NCI-H1417 treated with DMSO at 0.1 percent for 48 hours (cell line): ENCODE measurements around the gene TP53I13.

Experiments used
- DNase-seq: peaks from one replicate; lab custom pipeline; 2025; lab: John Stamatoyannopoulos, UW

The TP53I13 gene

GRCh38 chr17:29567304-29567553, 1.3 kb upstream of the TP53I13 start:
- DNase-seq, result no peak

- no peak for DNase-seq
These were observed 759 bp upstream of the TP53I13 start for GRCh38 chr17:29567554-29568330.

GRCh38 chr17:29569245-29569950, 897 bp downstream of the TP53I13 start:
- no peak for DNase-seq

DNA sequence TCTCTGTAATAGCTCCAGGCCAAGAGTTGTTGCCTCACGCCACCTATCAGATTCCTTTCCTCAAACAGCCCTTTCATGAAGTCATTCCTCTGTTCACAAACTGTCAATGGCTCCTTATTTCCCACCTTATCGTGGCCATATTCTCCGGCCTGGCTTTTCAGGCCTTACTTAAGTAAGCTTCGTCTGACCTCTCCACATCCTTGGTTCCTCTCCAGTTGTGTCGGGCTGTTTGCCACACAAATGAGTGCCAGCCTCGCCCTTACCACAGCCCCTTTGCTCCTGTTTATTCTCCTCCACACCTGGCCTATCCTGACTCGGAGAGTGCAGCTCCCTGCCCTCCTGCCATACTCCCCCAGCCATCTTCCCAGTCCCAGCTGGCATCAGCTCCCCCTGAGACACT, 2.0 kb downstream of the TP53I13 start:
- DNase-seq, result no peak

DNA sequence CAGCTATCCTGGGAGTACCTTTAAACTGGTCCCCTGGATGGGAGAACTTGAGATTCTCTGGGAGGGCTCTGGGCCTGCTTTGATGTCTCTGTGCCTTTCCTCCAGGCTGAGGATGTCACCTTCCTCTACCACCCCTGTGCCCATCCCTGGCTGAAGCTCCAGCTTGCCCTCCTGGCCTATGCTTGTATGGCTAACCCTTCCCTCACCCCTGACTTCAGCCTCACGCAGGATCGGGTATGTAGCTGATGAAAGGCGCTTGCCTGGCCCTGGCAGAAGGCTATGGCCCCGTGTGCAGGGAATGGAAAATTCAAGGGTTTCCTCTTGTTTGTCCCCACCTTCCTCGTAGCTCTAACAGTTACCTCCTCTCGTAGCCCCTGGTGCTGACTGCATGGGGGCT, 3.0 kb downstream of the TP53I13 start:
- no peak for DNase-seq

DNA sequence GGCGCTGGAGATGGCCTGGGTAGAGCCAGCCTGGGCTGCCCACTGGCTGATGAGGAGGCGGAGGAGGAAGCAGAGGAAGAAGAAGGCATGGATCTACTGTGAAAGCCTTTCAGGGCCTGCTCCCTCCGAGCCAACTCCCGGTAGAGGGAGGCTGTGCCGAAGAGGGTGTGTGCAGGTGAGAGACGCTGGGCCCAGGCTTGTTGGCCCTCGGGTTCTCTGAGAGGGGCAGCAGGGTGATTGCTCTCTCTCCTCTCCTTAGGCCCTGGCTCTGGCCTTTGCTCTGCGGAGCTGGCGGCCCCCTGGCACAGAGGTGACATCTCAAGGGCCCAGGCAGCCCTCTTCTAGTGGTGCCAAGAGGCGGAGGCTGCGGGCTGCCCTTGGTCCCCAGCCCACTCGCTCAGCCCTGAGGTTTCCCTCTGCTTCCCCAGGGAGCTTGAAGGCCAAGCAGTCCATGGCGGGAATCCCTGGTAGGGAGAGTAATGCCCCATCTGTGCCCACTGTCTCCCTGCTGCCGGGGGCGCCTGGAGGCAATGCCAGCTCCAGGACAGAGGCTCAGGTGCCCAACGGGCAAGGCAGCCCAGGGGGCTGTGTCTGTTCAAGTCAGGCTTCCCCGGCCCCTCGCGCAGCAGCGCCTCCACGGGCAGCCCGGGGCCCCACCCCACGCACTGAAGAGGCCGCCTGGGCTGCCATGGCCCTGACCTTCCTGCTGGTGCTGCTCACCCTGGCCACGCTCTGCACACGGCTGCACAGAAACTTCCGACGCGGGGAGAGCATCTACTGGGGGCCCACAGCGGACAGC, 3.6 kb downstream of the TP53I13 start:
- DNase-seq, result no peak

DNA sequence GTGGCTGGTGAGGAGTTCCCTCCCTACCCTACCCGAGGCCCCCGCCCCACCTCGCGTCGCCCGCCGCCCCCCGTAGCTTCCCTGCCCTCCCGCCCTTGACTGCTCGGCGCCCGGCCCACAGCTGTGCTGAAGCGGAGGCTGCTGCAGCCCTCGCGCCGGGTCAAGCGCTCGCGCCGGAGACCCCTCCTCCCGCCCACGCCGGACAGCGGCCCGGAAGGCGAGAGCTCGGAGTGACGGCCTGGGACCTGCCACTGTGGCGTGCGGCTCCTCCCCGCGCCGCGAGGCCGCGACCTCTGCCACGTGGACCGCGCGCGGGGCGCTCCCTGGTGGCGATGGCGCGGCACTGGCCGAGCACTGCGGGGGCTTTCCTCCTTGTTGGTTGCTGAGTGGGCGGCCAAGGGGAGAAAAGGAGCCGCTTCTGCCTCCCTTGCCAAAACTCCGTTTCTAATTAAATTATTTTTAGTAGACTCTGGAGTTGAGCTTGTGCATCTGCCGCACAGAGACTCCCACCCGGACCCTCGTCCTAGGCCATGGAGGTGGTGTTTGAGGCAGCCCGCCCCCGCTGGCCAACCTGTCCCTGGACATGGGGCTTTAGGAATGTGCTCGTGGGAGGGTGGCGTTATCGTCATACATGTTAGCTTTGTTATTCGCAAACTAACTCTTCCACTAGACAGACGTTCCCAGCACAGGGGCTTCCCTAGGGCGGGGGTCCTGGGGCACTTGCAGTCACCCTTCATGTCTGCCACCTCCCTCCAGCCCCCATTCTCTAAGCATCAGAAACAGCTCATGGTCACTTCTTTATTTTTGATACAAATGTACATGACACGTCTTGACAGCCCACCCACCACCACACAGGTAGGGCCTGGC, 4.4 kb downstream of the TP53I13 start:
- no peak for DNase-seq

DNA sequence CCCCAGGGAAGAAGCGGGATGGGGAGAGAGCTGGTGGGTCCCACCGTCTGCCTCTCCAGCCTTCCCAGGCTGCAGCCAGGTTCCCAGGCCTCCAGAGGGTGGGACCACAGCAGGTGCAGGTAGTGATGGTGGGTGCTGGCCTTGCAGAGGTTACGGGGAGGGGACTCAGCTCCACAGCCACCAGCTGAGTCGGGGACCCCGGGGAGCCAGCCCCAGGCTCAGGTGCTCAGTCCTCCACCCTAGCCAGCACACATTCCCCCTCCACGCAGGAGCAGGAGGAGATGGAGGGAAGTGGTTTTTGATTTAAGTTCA, 5.0 kb downstream of the TP53I13 start:
- no peak for DNase-seq

DNA sequence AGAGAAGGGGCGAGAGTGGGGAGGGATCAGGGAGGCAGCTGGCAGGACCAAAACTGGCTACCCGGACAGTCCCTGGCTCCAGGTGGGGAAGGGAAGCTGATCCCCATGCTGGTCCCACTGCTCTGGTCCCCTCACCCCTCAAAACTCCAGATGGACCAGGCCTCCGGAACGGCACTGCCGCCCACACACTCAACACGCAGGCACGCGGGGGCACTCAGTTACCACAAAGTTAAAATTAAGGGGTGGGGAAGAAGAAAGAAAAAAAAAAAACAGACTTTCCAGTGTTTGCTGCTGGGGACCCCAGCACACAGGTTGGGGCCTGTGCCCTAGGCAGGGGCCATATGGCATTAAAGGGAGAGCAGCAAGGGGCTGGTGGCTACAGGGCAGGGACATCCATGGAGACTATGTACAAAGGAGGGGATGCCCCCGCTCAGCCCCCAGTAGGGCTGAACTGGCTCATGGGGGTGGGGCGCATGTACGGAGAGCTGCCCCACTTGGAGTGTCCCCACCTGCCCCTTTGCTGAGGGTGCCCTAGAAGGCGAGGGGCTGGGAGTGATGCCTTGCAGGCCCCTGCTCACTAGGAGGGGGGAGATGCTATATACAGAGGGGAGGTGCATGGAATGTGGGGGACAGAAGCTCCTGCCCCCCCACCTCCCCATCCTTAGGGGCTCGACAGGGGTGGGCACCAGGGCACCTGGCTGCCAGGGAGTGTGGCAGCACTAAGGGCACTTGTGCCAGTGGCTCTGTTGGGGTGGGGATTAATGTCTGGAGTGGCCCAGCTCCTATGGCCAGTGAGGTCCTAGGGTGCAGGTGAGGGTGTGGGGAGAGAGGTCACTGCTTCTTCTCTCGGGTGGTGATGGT, 5.6 kb downstream of the TP53I13 start:
- DNase-seq, result no peak

GRCh38 chr17:29574732-29575510, 6.4 kb downstream of the TP53I13 start:
- no peak for DNase-seq

DNA sequence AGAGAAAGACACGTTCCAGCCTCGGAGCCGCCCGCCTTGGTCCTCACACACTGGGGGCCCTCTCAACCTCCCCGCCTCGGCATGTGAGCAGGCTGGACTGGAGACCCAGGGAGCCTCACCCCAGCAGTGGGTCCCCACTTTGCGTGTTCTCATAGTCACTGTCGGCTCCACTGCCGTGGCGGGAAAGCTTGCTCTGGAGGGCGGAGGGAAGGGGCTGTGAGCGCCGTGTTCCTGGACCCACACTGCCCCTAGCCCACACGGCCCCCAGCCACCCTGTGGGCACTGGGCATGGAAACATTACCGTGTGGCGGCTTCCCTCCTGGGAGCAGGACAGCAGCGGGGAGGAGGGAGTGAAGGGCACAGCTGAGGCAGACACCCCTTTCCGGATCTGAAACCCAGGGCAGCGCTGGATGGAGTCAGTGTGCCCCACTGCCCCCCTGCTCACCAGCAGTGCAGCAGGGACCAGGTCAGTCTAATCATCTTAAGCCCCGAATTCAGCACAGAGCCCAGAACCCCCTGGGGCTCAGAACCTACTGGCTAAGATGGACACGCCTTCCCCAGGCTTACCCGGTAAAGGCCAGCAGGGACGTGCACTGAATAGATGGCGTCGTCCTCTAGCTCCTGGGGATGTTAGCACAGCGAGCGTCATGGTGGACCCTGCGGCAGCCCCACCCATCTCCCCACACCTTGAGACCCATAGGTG, 7.2 kb downstream of the TP53I13 start:
- DNase-seq, result no peak

DNA sequence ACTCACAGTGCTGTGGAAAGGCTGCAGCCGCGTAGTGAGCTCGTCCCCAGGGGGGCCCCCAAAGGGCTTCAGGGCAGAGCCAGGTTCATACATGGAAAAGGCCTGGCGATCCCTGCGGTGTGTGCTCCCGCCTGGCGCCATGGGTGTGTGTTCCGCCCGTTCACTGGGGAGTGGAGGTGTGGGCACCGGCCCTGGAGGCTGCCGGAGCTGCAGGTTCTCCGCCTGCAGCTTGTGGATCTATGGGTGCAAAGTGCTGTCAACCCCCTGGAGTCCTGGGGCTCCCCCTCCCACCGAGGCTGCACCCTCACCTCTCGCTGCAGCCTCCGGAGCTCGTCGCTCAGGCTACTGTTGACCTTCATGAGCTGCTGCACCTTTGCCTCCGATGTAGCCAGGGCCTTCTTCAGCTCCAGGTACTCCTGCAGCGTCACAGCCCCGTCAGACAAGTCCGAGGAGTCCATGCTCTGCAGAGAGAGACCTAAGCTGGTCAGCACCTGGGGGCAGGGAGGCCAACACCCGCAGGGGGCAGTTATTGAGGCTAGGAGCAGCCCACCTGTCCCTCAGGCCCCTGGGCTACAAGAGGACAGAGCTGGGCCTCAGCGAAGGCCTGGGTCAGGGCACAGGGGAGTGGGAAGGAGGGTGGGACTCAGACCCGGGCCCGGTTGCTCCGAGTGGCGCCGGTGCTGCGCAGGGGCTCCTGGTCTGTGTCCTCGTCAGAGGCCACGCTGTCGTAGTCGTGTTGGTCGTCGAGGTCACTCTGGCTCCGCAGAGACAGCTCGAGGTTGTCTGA, 7.9 kb downstream of the TP53I13 start:
- no peak for DNase-seq

DNA sequence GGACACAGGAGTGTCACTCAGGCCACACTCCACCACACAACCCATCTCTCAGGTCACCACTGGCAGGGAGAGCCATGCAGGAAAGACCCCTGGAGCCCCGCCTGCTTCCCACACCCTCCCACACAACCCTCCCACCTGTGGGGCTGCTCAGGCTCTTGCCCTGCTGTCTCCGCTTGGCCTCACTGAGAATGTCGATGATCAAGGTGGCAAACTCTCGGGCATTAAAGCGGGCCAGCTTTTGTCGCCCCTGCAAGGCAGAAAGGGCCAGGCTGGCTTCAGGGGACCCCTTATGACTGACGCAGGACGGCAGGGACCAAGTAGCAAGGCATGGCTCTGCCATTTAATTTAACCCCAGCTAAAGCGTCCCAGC, 8.5 kb downstream of the TP53I13 start:
- DNase-seq, result no peak

DNA sequence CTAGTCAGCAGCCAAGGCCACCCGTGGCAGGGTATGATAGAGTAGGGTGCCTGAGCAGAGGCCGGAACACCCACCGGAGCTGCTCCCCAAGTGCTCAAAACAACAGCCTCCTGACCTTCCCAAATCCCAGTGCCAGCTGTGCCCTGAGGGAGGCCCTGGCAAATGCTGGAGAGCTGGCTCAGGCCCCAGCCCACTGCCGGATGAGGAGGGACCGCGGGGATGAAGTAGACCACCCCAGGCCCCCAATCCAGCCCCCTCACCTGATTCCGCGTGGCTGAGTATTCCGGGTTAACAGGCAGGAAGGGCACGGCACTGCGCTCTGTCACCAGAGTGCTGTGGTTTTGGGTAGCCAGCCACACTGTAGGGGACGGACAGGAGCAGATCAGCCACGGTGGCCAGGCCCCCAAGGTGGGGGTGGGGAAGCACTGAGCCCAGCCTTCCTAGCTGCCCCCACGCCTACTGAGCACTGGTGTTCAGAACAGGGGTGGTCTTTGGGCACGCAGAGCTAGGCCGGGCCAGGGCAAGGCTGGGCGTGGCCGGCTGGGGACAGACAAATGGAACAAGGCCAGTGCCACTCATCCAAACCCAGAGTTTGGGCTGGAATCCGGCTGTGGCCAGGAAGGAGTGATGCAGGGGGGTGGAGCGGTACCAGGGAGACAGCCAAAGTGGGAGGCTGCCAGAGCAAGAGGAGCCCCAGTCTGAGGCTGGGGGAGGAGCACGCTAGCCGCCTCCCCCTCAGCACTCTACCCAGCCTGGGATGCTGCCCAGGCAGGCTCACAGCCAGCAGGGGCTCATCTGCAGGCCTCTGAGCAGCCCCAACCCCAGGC, 9.1 kb downstream of the TP53I13 start:
- no peak for DNase-seq

DNA sequence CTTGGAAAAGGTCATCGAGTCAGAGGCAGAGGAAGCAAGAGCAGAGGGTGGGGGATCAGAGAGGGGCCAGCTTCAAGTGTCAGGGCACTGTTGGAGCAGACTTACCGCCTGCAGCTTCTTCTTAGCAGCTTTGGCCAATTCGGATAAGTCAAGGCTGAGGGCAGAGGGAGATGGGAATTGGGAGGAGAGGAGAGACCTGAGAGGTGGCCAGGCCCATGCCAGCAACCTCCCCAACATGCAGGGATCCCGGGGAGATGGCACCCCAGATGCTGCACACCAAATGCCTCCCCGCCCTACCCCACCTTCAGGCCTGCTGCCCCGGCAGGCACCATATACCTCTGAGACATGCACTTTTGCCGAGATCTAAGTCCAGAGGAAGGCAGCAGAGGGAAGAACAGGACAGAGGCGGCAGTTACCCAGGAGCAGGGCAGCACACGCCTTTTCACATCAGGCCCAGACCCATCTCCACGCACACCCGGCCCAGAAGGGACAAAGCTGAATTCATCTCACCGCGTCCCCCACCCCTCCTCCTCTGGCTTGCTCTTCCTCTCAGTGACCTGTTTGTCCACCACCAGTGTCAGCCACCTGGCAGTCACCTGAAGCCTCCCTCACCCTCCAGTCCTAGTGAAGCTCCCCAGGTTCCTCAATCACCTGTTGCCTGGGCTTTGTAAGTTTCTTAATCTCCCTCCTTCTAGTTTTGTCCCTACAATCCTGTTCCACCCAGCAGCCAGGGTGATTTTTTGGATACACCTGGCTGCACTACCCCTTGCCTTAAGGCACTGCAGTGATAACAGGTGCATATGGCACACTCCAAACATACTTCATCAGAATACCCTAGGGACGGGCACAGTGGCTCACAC, 10.4 kb downstream of the TP53I13 start:
- no peak for DNase-seq

DNA sequence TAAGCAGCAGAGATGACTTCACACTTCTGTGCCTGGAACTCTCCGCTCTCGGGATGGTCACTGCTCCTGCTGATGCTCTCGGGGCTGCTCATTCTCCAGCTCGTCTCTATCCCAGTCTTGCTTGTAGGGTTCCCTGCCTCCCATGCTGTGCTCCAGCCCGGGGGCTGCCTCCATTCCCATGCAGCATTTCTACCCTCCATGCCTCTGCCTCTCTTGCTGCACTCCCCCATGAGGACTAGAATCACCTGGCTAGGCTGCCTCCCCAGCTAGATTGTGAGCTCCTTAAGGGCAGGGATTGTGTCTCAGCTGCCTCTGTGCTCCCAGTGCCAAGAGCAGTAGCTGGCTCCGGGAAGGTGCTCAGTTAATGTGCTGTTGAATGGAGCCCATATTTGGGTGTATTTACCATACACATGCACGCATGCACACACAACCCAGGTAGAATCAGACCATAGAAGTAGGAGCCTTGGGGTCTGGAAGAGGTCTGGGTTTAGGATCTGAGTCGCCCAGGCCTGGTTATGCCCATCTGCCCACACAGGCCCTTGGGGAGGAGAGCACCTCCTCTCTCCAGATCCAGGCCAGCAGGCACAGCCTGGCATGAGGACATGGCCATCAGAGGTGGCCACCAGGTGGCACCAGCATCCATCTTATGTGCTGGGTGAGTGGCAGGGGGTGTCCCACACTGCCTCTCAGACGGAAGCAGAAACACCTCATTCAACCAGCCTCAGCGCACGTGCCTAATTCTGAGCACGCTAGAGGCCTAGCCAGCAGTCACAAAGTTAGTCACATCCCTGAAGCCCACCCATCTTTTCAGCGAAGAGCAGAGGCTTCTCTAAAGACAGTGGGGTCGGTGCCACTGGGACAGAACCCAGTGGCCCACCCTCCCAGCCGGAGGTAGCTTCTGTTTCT, 11.6 kb downstream of the TP53I13 start:
- DNase-seq, result no peak
